AG04450 (cell line): ENCODE data around the gene SLC31A2. TPM values are rescaled to one million over a fixed set of nuclear protein-coding genes. Genes with fewer than 3 reads are reported as not detected.

ENCODE experiments used
- CTCF ChIA-PET: fragments of 300-600, 350-600 bp; formaldehyde crosslinking; extraction: SDS; loops from one replicate; lab custom pipeline; 2022; ENCODE audit warnings: antibody characterized with exemption, inconsistent platforms; lab: Charles Lee
- POLR2A ChIA-PET: fragments of 350-600 bp; formaldehyde crosslinking; extraction: SDS; loops from one replicate; lab custom pipeline; 2021; ENCODE audit warnings: antibody characterized with exemption, inconsistent platforms; lab: Yijun Ruan, JAX
- DNase-seq: peaks from one replicate; pipeline ENCODE4 v3.0.0-alpha.2; 2011; ENCODE audit warnings: low read depth, low spot score
- H3K27ac ChIP-seq: one replicate; pipeline ENCODE4 v1.5.1; 2012; ENCODE audit warnings: low read depth, low read length, control low read depth
- H3K27me3 ChIP-seq: one replicate; pipeline ENCODE4 v1.6.0; 2012; ENCODE audit warnings: low read length; ENCODE audit not compliant: control insufficient read depth, insufficient read depth
- H3K4me3 ChIP-seq: 2 replicates; pipeline ENCODE4 v1.5.1; 2011; ENCODE audit warnings: mild to moderate bottlenecking, low read depth, low read length, control low read depth
- H3K9me3 ChIP-seq: 2 replicates; pipeline ENCODE4 v1.5.1; 2012; ENCODE audit warnings: low read length; ENCODE audit not compliant: control insufficient read depth, insufficient read depth
- CTCF ChIP-seq: IDR thresholded peaks from 2 replicates; pipeline ENCODE4 v1.5.1; 2011; ENCODE audit warnings: low read depth, low read length, control low read depth, inconsistent platforms
- polyA plus RNA-seq: library from polyadenylated mRNA; depleted of rRNA; stranded (reverse); fragments of >200 nt; gene quantifications from 2 replicates; pipeline ENCODE4 v1.2.3, GENCODE V29; 2011

Gene SLC31A2
- polyA plus RNA-seq, 1 experiment: 6.6 TPM

- no peak for TF ChIP-seq CTCF
Measured at GRCh38 chr9:113160571-113160970, 9.8 kb downstream of the SLC31A2 start.

GRCh38 chr9:113163001-113163400 is 12.2 kb downstream of the SLC31A2 start:
- Histone ChIP-seq H3K27me3 (no peaks in the 10 kb centered on the region), H3K27ac (no peak overlapping the region), H3K9me3 (no peaks in the 10 kb centered on the region), H3K4me3 (no peak overlapping the region)
- no peak for DNase-seq
- ChIA-PET CTCF (interaction anchor here (0.7 kb wide), 1 partner anchor 826 kb away, joined by 3 read pairs; no protein-coding TSS in a partner anchor), POLR2A (no interaction called here)
- no peak for TF ChIP-seq CTCF

More at GRCh38 chr9:113160571-113160970, 9.8 kb downstream of the SLC31A2 start:
- POLR2A ChIA-PET: no interaction called here
- no peak overlapping the region for H3K27ac ChIP-seq
- no peak overlapping the region for H3K4me3 ChIP-seq
- no peaks in the 10 kb centered on the region for H3K27me3 ChIP-seq
- H3K9me3 ChIP-seq: no peaks in the 10 kb centered on the region
- no peak for DNase-seq
- CTCF ChIA-PET: no interaction called here

DNA sequence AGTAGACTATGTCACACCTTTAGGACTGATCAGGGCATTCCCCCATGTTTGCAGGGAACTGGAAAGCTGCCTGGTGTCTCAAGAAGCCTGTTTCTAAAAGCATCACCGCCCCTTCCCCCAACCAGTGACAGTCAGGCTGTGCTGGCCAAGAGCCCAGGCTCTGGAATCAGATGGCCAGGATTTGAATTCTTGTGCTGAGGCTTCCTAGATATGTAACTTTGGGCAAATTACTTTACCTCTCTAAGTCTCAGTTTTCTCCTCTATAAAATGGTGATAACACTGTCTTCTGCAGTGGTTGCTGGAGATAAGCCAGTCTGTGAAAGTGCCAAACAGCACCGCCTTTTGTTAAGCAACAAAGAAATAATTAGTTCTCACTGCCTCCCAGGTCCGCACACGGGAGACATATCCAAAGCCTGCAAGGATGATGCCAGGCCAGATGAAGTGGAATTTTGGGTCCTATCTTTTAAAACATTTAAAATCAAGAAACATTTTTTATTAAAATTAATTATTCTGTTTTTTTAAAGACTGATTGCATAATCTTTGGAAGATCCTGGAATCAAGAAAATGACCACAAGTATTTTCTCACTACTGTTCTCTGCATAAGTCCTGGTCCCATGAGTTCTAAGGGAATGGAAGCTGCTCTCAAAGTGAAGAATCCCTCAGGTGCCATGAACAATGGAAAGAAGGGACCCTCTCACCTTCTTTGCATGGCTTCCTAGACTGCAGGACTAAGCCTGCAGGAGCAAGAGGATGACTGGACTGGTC is 13.9 kb downstream of the SLC31A2 start:
- no peak for TF ChIP-seq CTCF
- POLR2A ChIA-PET: no interaction called here
- Histone ChIP-seq H3K27ac (no peak overlapping the region), H3K4me3 (no peak overlapping the region), H3K9me3 (no peaks in the 10 kb centered on the region), H3K27me3 (no peaks in the 10 kb centered on the region)
- DNase-seq: no peak
- CTCF ChIA-PET: no interaction called here

- no peak for TF ChIP-seq CTCF
- Histone ChIP-seq H3K27ac (no peak overlapping the region), H3K27me3 (no peaks in the 10 kb centered on the region), H3K4me3 (no peak overlapping the region), H3K9me3 (no peaks in the 10 kb centered on the region)
- DNase-seq: no peak
- ChIA-PET POLR2A (no interaction called here), CTCF (no interaction called here)
Measured at GRCh38 chr9:113166039-113166438, 15.2 kb downstream of the SLC31A2 start.

- no peak for DNase-seq
- H3K27ac ChIP-seq: no peak overlapping the region
- H3K9me3 ChIP-seq: no peaks in the 10 kb centered on the region
- no peak overlapping the region for H3K4me3 ChIP-seq
- no peaks in the 10 kb centered on the region for H3K27me3 ChIP-seq
- CTCF ChIA-PET: no interaction called here
- POLR2A ChIA-PET: no interaction called here
- no peak for TF ChIP-seq CTCF
Measured at GRCh38 chr9:113168809-113169208, 18.0 kb downstream of the SLC31A2 start.
